Activated T-cell treated with anti-CD3 and anti-CD28 coated beads, Interleukin-2, amount 50 U/mL, for 24 hours (primary cell): ENCODE measurements around the gene PWWP2B.
A peak's percentile ranks its signal among the peaks of the same experiment; 100 is the strongest.

ENCODE experiments used
- DNase-seq: peaks from one replicate; pipeline ENCODE4 v3.0.0-alpha.2; 2020
- H3K27ac Mint-ChIP-seq: 2 replicates; pipeline ENCODE4 v1.8.0; 2020; ENCODE audit warnings: mild to moderate bottlenecking, mixed read lengths
- H3K27me3 Mint-ChIP-seq: 2 replicates; pipeline ENCODE4 v1.8.0; 2020; ENCODE audit warnings: mixed read lengths
- H3K36me3 Mint-ChIP-seq: 2 replicates; pipeline ENCODE4 v1.8.0; 2020; ENCODE audit warnings: low read depth, mixed read lengths
- H3K4me1 Mint-ChIP-seq: 2 replicates; pipeline ENCODE4 v1.8.0; 2020; ENCODE audit warnings: low read depth, mixed read lengths
- H3K4me3 Mint-ChIP-seq: 2 replicates; pipeline ENCODE4 v1.8.0; 2020; ENCODE audit warnings: mild to moderate bottlenecking, moderate library complexity, mixed read lengths
- H3K9me3 Mint-ChIP-seq: 2 replicates; pipeline ENCODE4 v1.8.0; 2020; ENCODE audit warnings: mixed read lengths

PWWP2B gene

DNA sequence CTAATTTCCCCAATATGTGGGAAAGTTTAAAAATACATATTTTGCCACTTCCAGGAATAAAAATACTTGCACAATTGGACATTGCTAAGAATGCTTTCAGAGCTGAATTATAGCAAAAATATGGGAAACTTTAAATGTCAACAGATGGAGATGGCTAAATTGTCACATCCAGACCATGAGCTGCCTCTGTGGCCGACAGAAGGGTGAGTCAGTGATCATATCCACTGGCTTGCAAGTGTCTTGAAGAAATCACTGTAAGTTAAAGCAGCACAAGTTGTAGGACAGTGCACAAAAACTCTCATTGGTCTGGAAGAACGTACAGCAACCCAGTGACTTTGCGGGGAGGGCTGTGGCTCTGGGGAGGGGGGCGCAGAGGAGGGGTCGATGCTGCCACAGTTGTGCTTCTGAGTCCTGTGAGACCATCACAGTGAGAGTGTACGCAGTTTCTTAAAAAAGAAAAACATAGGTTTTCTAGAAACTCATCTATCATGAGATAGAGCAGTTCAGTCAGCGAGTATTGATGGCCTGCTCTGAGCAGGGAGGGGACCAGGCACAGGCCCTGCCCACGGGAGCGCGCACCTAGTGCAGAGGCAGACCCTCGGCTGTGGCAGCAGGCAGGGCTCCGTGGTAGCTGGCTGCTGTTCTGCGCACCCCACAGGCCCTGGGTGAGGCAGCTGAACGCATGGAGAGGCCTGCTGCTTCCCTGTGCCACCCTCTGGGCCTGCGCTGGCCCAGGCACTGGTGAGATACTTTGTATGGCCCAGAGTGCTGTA lies 39.5 kb upstream of the PWWP2B start:
- no peaks in the 10 kb centered on the region for H3K9me3 Mint-ChIP-seq
- DNase-seq, result no peak
- H3K4me1 Mint-ChIP-seq, result peaks cover 2% of the 10 kb centered on the region
- no peaks in the 10 kb centered on the region for H3K36me3 Mint-ChIP-seq
- no peaks in the 10 kb centered on the region for H3K27me3 Mint-ChIP-seq
- no peak overlapping the region for H3K4me3 Mint-ChIP-seq
- H3K27ac Mint-ChIP-seq, result no peak overlapping the region

DNA sequence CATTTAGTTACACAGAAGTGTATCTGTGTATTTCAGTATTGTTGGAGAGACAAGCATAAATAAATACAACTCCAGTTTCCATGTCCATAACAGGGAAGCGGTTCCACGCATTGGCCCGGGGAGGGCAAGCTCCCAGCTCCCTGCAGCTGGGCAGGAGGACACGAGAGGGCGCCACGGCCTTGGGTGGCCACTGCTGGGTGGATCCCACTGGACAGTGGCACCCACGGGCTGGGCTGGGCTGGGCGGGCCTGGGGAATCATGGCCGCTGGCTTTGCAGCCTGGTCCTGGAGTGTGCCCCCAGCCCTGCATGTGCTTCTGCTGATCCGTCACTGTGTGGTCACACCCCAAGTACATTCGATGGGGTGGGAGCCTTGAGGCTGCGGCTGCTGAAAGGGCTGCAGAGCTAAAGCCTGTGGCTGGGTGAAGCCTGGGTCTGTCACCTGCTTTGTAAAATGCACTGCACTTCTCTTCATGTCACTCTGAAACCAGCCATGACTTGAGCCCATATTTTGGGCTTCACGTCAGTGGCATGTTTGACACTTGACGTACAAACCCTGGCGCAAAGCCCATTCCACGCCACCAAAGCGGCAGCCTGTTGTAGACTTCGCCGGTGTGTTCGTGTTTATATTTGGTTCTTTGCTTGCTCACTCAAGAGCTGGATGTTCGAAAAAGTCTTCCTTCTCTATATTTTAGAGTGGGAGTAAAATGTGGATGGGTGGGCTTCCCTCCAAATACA lies 37.5 kb upstream of the PWWP2B start:
- Mint-ChIP-seq H3K9me3 (no peaks in the 10 kb centered on the region), H3K36me3 (no peaks in the 10 kb centered on the region), H3K27ac (no peak overlapping the region), H3K4me3 (no peak overlapping the region), H3K27me3 (no peaks in the 10 kb centered on the region), H3K4me1 (no peaks in the 10 kb centered on the region)
- no peak for DNase-seq

DNA sequence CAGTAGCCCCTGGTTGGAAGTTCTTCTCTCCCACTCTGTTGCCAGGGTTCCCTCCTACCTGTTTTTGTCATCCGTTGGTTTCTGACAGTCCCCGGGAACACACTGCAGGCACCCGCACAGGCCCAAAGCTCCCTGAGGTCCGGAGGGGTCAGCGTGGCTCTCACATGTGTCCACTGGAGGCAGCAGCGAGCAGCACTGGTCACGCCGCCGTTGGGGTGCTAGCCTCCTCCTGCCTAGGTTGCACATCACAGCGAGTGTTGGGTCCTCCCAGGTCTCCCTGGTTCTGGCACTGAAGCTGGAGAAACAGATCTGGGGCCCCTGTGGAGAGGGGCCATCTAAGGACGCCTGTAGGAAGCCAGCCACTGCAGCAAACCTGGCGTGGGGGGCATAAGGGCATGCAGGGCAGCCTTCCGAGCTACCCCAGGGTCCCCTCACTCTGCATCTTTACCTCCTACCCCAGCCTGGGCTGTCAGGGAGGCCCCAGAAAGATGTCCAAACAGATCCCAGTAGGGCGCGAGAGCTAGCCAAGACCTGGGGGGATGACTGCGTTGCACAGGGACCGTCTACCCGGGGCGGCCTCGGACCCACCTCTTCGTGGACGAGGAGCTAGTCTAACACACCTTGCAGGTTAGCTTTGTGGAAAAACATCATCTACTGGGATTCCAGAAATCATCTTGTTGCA lies 36.1 kb upstream of the PWWP2B start:
- H3K4me3 Mint-ChIP-seq, result no peak overlapping the region
- peak; percentile 59 for DNase-seq
- H3K4me1 Mint-ChIP-seq, result no peaks in the 10 kb centered on the region
- no peaks in the 10 kb centered on the region for H3K27me3 Mint-ChIP-seq
- H3K9me3 Mint-ChIP-seq, result no peaks in the 10 kb centered on the region
- H3K36me3 Mint-ChIP-seq, result peaks cover 2% of the 10 kb centered on the region
- no peak overlapping the region for H3K27ac Mint-ChIP-seq

DNA sequence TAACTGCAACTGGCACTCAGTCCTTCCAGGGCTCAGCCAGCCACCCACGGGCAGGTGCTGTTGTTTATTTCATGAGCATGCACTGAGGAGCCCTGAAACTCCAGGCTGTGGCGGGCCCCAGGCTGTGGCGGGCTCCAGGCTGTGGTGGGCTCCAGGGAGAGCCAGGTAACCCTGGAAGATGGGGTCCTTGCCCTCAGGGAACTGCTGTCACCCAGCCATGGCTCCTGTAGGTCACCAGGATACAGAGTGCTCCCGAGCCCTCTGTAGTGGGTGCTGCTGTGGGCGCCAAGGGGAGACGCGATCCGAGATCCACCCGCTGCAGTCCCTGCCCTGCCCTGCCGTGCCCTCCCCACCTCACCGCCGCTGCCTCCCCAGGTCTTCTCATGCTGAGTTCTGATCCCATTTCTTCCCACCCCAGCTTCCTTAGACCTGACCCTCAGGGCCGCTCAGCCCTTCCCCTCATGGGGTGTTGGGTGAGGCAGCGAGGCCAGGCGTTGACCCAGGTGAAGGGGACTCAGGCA lies 35.4 kb upstream of the PWWP2B start:
- DNase-seq, result no peak
- Mint-ChIP-seq H3K4me3 (no peak overlapping the region), H3K4me1 (no peaks in the 10 kb centered on the region), H3K27me3 (no peaks in the 10 kb centered on the region), H3K9me3 (no peaks in the 10 kb centered on the region), H3K36me3 (peaks cover 2% of the 10 kb centered on the region), H3K27ac (no peak overlapping the region)

DNA sequence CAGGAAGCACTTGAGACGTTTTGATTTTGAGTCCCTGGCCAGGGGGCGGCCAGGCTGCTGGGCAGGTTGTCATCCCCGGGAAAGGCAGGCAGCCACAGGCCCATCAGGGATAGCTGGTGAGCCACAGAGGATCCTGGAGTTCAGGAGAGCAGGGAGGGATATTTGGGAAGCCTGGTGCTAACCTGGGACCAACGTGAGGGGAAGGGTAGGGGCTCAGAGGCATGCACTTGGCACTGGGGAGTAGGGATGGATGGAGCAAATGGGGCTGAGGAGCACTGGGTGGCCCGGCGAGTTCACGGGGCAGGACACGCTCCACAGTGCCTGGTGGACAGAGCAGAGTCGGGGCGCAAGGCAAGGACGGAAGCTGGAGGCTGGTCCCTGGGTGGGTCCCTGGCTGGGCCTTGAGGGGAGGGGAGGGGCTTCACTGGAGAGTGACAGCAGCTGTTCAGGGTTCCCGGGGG lies 34.8 kb upstream of the PWWP2B start:
- no peaks in the 10 kb centered on the region for H3K27me3 Mint-ChIP-seq
- H3K36me3 Mint-ChIP-seq, result peaks cover 2% of the 10 kb centered on the region
- no peaks in the 10 kb centered on the region for H3K4me1 Mint-ChIP-seq
- DNase-seq, result no peak
- no peak overlapping the region for H3K27ac Mint-ChIP-seq
- no peaks in the 10 kb centered on the region for H3K9me3 Mint-ChIP-seq
- H3K4me3 Mint-ChIP-seq, result no peak overlapping the region

DNA sequence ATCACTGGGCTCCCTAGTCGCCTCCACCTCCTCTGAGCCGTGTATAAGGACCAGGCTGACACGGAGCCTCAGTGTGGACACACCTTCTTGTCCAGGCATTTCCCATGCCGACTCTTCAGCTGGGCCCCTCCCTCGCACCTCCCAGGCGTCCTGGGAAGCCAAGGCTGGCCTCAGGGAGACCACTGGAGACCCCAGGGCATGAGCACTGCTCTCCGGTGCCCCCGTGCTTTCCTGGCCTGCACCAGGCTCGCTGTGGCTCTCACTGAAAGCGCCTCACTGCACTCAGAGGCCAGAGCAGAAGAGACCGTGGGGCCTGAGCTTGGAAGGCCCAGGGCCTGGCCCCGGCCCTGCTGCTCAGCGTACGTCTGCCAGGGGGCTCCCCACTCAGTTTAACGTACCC lies 33.6 kb upstream of the PWWP2B start:
- no peak for DNase-seq
- H3K27ac Mint-ChIP-seq, result no peak overlapping the region
- no peak overlapping the region for H3K4me3 Mint-ChIP-seq
- no peaks in the 10 kb centered on the region for H3K27me3 Mint-ChIP-seq
- no peaks in the 10 kb centered on the region for H3K9me3 Mint-ChIP-seq
- no peaks in the 10 kb centered on the region for H3K4me1 Mint-ChIP-seq
- H3K36me3 Mint-ChIP-seq, result peaks cover 2% of the 10 kb centered on the region

DNA sequence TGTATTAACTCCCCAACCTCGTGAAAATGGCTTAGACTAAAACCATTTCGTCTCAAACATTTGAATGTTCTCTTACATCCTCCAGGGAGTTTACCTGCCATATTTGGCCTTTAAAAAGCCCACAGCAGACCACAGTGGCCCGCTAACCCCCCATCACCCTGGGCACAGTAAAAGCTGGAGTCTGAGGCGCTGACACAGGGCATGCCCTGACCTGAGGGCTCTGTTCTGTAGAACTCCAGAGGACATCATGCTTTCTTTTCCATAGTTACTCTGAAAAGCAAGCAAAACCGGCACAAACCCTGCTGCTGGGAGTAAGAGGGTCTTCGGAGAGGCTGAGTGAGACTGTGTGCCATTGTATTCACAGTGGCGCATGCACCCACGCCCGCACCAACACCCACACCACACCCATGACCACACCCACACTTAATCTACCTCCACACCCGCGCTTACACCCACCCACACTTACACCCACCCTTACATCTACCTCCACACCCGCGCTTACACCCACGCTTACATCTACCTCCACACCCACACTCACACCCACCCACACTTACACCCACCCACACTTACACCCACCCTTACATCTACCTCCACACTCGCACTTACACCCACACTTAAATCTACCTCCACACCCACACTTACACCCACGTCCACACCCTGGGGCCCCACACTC lies 32.9 kb upstream of the PWWP2B start:
- no peaks in the 10 kb centered on the region for H3K9me3 Mint-ChIP-seq
- peaks cover 2% of the 10 kb centered on the region for H3K36me3 Mint-ChIP-seq
- peak overlapping the region; percentile 47 for H3K27ac Mint-ChIP-seq
- H3K27me3 Mint-ChIP-seq, result no peaks in the 10 kb centered on the region
- no peak for DNase-seq
- no peaks in the 10 kb centered on the region for H3K4me1 Mint-ChIP-seq
- H3K4me3 Mint-ChIP-seq, result no peak overlapping the region

DNA sequence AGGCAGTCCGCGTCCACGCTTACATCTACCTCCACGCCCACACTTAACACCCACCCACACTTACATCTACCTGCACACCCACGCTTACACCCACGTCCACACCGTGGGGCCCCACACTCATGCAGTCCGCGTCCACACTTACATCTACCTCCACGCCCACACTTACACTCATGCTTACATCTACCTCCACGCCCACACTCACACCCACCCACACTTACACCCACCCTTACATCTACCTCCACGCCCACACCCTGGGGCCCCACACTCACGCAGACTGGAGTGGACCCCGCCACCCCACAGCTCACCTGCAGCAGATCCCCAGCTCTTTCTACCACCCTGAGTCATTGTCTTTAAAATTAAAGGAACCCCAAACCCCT lies 32.4 kb upstream of the PWWP2B start:
- no peaks in the 10 kb centered on the region for H3K4me1 Mint-ChIP-seq
- DNase-seq, result no peak
- H3K27me3 Mint-ChIP-seq, result no peaks in the 10 kb centered on the region
- peak overlapping the region; percentile 47 for H3K27ac Mint-ChIP-seq
- H3K4me3 Mint-ChIP-seq, result no peak overlapping the region
- H3K9me3 Mint-ChIP-seq, result no peaks in the 10 kb centered on the region
- peaks cover 2% of the 10 kb centered on the region for H3K36me3 Mint-ChIP-seq

DNA sequence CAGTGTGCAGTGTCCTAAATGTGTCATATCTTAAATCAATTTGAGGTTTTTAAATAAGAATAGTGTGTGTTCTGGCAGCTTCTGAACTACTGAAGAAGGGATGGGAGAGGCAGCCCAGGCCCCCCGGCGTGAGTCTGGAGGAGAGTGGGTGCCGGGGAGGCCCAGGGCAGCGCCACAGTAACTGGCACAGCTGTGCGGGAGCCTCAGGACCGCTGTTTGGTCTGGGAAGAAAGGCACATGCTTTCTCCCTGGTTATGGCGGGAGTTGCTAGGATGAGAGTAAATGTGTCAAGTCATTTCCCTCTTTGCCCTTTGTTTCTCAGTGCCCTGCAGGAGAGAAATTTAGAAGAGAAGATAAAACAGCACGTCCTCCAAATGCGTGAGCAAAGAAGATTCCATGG lies 31.9 kb upstream of the PWWP2B start:
- no peak for DNase-seq
- no peaks in the 10 kb centered on the region for H3K4me1 Mint-ChIP-seq
- no peak overlapping the region for H3K4me3 Mint-ChIP-seq
- no peak overlapping the region for H3K27ac Mint-ChIP-seq
- H3K27me3 Mint-ChIP-seq, result no peaks in the 10 kb centered on the region
- H3K36me3 Mint-ChIP-seq, result peaks cover 2% of the 10 kb centered on the region
- no peaks in the 10 kb centered on the region for H3K9me3 Mint-ChIP-seq

DNA sequence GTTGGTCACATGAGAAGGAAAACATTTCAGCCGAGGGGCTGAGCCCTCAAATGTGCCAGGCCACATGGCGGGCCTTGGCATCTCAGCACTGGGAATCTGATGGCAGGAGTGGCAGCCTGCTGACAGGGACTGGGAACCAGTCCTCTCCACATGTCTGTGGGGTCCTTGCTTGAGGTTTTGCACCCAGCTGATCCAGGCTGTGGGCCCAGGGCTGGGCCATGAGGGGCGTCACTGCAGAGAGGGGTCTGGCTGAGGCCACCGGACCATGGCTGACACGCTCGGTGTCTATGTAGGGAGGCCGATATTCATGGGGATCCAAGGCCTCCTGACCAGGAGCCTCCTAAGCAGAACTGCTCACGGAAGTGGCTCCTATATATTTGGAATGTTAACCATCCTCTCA lies 31.0 kb upstream of the PWWP2B start:
- no peak overlapping the region for H3K27ac Mint-ChIP-seq
- H3K36me3 Mint-ChIP-seq, result peaks cover 2% of the 10 kb centered on the region
- no peaks in the 10 kb centered on the region for H3K4me1 Mint-ChIP-seq
- H3K4me3 Mint-ChIP-seq, result no peak overlapping the region
- H3K27me3 Mint-ChIP-seq, result peaks cover 2% of the 10 kb centered on the region
- DNase-seq, result no peak
- H3K9me3 Mint-ChIP-seq, result no peaks in the 10 kb centered on the region

DNA sequence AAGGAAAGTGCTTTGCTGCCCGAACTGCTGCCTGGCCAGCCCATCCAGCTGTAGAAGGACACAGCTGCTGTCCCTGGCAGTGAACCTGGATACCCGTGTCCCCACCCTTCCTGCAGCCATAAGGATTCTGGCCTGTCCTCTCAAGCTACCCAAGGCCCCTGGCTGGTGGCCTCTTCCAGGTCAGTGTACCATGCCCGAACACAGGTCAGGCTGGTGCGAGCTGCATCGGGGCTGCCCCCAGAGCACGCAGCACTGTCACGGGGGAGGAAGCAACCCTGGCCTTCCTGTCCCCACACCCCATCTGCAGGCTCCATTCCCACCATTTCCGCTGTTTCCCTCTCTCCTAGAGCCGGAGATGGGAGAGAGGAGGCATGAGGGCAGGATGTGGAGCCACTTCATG lies 30.5 kb upstream of the PWWP2B start:
- Mint-ChIP-seq H3K36me3 (peaks cover 2% of the 10 kb centered on the region), H3K4me1 (no peaks in the 10 kb centered on the region), H3K4me3 (no peak overlapping the region), H3K27ac (no peak overlapping the region), H3K27me3 (peaks cover 2% of the 10 kb centered on the region), H3K9me3 (no peaks in the 10 kb centered on the region)
- DNase-seq, result no peak

DNA sequence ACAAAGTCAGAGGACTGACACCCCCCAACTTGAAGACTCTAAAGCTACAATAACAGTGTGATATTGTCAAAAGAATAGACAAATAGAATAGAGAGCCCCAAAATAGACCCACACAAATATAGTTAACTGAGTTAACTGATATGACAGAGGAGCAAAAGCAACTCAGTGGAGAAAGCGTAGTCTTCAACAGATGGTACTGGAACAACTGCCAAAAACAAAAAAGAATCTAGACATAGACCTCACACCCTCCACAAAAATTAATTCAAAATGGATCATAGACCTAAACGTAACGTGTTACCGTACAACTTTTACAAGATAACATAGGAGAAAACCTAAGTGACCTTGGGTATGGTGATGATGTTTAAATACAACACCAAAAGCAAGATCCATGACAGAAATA lies 28.6 kb upstream of the PWWP2B start:
- no peak for DNase-seq
- no peaks in the 10 kb centered on the region for H3K9me3 Mint-ChIP-seq
- H3K36me3 Mint-ChIP-seq, result peaks cover 2% of the 10 kb centered on the region
- H3K27me3 Mint-ChIP-seq, result peaks cover 2% of the 10 kb centered on the region
- H3K4me1 Mint-ChIP-seq, result peaks cover 5% of the 10 kb centered on the region
- H3K4me3 Mint-ChIP-seq, result no peak overlapping the region
- no peak overlapping the region for H3K27ac Mint-ChIP-seq

DNA sequence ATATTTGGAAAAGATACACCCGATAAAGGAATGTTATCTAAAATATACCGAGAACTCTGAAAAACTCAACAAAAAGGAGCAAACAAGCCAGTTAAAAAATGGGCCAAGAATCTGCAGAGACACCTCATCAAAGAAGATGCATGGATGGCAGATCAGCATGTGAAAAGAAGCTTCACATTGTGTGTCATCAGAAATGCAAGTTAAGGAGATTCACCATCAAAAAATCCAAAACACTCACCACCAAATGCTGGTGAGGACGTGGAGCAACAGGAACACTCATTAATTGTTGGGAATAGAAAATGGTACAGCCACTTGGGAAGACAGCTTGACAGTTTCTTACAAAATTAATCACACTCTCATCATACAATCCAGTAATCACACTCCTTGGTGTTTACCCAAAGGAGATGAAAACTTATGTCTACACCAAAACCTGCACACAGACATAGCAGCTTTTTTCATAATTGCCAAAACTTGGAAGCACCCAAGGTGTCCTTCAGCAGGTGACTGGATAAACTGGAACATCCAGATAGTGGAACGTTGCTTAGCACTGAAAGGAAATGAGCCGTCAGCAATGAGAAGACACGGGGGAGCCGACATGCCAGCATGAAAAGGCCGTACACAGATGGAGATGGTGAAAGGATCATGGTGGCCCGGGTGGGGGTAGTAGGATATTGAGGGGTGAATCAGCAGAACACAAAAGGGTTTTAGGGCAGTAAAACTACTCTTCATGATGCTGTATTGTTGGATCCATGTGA lies 27.9 kb upstream of the PWWP2B start:
- Mint-ChIP-seq H3K36me3 (peaks cover 2% of the 10 kb centered on the region), H3K27me3 (peaks cover 2% of the 10 kb centered on the region), H3K4me3 (no peak overlapping the region), H3K27ac (no peak overlapping the region), H3K4me1 (peaks cover 5% of the 10 kb centered on the region), H3K9me3 (no peaks in the 10 kb centered on the region)
- DNase-seq, result no peak
